Measurements from ENCODE around the gene ZGPAT.

ZGPAT gene

DNA sequence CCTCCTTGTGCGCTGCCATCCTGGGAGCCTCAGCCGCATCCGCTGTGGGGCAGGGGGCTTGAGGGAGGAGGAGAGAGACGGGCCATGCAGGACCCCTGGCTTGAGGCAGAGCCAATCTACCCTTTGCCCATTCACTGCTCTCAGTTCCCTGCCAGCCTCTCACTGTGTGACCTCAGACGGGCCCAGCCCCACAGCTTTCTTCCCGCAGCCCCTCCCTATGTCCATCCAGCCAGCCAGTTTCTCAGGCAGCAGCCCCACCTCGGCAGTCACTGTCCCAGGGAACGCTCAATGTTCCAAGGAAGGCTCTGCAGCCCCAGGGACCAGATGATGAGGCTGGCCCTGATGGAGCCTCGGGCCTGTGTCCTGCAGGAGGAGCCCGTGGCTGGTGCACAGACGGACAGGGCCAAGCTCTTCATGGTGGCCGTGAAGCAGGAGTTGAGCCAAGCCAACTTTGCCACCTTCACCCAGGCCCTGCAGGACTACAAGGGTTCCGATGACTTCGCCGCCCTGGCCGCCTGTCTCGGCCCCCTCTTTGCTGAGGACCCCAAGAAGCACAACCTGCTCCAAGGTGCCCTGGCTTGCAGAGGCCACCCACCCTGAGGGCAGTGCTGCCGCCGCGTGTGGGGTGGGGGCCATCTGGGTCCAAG, 15.3 kb upstream of the ZGPAT start:
- DNase-seq (ENCODE audit: low spot score): no peak

DNA sequence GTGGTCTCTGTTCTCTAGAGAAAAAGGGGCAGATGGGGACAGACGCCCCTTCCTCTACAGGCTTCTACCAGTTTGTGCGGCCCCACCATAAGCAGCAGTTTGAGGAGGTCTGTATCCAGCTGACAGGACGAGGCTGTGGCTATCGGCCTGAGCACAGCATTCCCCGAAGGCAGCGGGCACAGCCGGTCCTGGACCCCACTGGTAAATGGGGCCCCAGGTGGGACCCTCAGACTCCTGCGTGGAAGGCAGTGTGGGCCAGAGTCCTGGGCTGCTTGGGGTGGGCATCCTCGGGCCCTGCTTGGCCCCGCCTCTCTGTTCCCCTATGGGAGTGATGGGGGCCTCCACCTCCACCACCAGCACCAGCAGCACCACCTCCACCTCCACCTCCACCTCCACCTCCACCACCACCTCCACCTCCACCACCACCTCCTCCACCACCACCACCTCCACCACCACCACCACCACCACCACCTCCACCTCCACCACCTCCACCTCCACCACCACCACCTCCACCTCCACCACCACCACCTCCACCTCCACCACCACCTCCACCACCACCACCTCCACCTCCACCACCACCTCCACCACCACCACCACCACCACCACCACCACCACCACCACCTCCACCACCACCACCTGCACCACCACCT, 14.6 kb upstream of the ZGPAT start:
- no peak for DNase-seq (ENCODE audit: low spot score)

DNA sequence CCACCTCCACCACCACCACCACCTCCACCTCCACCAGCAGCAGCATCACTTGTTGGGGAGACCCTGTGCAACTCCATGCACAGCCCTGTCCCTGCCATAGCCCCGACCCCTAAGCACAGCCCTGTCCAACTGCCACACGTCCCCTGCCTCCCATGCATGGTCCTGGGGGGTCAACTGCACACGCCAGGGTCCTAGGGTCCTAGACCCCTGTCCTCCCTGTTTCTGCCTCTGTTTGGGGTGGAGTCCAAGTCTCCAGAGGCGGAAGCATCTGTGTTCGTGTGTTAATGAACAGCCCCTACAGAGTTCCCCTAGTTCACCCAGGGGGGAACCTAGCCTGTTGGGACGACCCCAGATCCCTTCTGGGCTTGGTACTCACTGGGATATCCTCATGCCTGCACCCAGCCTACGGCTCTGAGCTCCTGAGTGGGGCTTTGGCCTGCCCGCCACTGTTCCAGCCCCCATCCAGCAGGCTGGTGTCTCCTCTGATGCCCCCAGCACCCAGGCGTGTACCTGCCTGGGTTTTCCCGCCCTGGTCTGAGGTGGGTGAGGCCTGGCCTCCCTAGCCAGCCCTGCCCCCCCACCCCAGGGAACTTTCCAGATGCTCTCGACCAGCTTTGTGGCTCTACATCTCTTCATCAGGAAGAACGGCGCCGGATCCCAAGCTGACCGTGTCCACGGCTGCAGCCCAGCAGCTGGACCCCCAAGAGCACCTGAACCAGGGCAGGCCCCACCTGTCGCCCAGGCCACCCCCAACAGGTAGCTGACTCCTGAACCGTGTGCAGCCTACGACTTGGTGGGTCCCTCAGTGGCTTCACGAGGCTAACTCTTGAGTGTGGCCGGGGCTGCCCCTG, 13.9 kb upstream of the ZGPAT start:
- no peak for DNase-seq (ENCODE audit: low spot score)

DNA sequence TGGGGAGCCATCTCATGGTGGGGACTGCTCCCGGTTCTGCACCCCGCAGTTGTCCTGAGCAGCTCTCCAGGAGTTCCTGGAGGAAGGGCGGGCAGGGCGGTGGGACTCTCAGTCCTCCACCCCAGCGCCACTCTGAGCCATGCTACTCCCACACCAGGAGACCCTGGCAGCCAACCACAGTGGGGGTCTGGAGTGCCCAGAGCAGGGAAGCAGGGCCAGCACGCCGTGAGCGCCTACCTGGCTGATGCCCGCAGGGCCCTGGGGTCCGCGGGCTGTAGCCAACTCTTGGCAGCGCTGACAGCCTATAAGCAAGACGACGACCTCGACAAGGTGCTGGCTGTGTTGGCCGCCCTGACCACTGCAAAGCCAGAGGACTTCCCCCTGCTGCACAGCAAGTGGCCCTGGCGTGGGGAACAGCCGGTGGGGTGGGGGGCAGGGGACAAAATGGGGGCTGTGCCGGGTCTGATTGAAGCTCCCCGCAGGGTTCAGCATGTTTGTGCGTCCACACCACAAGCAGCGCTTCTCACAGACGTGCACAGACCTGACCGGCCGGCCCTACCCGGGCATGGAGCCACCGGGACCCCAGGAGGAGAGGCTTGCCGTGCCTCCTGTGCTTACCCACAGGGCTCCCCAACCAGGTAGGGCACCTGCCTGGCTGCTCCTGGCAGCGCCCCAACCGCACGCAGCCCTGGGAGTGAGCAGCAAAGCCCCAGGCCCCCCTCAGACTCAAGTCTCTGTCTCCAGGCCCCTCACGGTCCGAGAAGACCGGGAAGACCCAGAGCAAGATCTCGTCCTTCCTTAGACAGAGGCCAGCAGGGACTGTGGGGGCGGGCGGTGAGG, 13.0 kb upstream of the ZGPAT start:
- no peak for DNase-seq (ENCODE audit: low spot score)

DNA sequence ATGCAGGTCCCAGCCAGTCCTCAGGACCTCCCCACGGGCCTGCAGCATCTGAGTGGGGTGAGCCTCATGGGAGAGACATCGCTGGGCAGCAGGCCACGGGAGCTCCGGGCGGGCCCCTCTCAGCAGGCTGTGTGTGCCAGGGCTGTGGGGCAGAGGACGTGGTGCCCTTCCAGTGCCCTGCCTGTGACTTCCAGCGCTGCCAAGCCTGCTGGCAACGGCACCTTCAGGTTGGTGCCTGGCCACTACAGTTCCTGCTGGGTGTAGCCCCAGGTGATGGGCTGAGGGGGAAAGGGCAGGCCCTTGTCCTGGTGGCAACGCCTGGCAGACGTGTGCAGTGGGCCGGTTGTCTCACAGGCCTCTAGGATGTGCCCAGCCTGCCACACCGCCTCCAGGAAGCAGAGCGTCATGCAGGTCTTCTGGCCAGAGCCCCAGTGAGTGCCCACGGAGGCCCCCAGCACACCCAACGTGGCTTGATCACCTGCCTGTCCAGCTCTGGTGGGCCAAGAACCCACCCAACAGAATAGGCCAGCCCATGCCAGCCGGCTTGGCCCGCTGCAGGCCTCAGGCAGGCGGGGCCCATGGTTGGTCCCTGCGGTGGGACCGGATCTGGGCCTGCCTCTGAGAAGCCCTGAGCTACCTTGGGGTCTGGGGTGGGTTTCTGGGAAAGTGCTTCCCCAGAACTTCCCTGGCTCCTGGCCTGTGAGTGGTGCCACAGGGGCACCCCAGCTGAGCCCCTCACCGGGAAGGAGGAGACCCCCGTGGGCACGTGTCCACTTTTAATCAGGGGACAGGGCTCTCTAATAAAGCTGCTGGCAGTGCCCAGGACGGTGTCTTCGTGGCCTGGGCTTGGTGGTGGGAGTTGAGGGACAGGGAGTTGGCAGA, 12.2 kb upstream of the ZGPAT start:
- no peak for DNase-seq (ENCODE audit: low spot score)

DNA sequence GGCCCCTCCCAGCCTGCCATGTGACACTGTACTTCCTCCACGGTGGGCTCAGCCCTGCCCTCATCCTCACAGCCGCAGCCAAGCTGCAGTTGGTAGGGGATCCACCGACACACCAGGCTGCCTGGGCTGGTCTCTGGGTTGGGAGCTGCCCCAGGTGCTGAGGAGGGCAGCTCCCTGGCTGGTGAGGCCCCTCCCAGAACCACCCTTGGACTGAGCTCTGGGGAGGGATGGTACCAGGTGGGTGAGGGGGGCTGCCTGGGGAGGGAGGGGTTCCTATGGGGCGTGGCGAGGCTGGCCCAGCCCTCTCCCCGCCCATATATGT, 11.6 kb upstream of the ZGPAT start:
- DNase-seq (ENCODE audit: low spot score): no peak

DNA sequence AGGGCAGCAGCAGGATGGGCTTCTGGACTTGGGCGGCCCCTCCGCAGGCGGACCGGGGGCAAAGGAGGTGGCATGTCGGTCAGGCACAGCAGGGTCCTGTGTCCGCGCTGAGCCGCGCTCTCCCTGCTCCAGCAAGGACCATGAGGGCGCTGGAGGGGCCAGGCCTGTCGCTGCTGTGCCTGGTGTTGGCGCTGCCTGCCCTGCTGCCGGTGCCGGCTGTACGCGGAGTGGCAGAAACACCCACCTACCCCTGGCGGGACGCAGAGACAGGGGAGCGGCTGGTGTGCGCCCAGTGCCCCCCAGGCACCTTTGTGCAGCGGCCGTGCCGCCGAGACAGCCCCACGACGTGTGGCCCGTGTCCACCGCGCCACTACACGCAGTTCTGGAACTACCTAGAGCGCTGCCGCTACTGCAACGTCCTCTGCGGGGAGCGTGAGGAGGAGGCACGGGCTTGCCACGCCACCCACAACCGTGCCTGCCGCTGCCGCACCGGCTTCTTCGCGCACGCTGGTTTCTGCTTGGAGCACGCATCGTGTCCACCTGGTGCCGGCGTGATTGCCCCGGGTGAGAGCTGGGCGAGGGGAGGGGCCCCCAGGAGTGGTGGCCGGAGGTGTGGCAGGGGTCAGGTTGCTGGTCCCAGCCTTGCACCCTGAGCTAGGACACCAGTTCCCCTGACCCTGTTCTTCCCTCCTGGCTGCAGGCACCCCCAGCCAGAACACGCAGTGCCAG, 11.0 kb upstream of the ZGPAT start, which contains the start of gene TNFRSF6B:
TSS of gene TNFRSF6B (plus strand) at position 25 of the 729 bp plus-strand sequence. CDS start at position 141, 116 bp downstream.
- no peak for DNase-seq (ENCODE audit: low spot score)

DNA sequence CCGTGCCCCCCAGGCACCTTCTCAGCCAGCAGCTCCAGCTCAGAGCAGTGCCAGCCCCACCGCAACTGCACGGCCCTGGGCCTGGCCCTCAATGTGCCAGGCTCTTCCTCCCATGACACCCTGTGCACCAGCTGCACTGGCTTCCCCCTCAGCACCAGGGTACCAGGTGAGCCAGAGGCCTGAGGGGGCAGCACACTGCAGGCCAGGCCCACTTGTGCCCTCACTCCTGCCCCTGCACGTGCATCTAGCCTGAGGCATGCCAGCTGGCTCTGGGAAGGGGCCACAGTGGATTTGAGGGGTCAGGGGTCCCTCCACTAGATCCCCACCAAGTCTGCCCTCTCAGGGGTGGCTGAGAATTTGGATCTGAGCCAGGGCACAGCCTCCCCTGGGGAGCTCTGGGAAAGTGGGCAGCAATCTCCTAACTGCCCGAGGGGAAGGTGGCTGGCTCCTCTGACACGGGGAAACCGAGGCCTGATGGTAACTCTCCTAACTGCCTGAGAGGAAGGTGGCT, 10.4 kb upstream of the ZGPAT start:
- no peak for DNase-seq (ENCODE audit: low spot score)

DNA sequence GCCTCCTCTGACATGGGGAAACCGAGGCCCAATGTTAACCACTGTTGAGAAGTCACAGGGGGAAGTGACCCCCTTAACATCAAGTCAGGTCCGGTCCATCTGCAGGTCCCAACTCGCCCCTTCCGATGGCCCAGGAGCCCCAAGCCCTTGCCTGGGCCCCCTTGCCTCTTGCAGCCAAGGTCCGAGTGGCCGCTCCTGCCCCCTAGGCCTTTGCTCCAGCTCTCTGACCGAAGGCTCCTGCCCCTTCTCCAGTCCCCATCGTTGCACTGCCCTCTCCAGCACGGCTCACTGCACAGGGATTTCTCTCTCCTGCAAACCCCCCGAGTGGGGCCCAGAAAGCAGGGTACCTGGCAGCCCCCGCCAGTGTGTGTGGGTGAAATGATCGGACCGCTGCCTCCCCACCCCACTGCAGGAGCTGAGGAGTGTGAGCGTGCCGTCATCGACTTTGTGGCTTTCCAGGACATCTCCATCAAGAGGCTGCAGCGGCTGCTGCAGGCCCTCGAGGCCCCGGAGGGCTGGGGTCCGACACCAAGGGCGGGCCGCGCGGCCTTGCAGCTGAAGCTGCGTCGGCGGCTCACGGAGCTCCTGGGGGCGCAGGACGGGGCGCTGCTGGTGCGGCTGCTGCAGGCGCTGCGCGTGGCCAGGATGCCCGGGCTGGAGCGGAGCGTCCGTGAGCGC, 9.8 kb upstream of the ZGPAT start:
- no peak for DNase-seq (ENCODE audit: low spot score)

DNA sequence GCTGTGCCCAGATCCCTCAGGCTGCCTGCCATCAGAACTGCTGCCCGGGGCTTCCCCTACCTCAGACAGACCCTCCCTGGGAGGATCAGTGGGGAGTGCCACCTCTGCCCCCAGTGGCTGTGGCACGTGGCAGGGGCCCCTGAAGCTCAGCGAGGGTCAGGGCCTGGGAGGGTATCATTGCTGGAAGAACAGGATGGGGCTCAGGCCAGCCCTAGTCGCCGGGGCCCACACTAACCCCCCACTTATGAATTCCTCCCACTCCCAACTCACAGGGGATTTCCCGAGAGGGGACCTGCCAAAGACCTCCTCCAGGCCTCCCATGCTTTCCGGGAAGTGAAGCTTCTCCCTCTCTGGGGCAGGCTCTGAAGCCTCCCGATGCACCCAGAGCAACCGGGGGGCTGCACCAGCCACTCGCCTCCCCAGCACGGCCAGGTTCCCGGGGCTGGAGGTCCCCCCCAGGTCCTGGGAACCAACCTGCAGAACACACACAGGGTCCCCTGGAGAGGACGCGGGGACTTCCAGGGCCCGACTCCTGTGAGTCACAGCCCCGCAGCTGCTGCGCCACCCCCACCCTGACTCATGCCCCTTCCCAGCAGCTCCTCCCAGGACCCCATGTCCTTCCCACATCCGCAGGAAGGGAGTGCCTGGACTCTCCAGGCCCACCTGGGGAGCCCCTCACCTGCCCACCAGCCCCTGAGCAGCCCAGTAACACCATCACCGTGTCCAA, 8.9 kb upstream of the ZGPAT start:
- DNase-seq (ENCODE audit: low spot score): no peak

DNA sequence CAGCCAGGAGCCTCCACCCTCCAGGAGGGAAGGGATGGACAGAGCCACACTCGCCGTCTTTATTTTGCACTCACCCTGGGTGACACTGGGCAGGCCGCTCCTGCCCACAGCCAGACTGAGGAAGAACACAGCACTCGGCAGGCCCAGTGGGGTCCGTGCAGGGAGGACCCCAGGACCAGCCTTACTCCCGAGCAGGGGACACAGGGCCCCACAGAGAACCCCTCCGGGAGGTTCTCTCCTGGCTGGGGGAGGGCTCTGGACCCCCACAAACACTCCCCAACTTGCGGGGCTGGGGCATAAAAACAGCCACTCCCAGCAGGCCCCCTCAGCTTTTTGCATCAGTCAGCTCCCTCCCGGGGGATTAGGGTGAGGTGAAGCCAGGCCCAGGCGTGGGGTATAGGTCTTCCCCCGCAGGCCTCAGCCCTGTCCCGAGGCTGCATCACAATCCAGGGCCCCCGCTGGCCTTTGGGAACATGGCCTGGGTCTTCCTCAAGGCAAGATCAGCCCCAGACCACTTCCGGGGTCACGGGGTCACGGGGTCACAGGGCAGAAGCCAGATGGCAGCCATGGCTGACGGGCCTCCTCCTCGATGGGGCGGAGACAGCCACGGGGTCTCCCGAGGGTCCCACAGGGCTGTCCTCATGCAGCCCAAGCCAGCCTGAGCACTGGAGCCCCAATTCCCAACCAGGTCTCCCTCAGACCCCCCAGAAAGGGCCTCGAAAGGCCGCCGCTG, 8.2 kb upstream of the ZGPAT start:
- DNase-seq (ENCODE audit: low spot score): no peak

DNA sequence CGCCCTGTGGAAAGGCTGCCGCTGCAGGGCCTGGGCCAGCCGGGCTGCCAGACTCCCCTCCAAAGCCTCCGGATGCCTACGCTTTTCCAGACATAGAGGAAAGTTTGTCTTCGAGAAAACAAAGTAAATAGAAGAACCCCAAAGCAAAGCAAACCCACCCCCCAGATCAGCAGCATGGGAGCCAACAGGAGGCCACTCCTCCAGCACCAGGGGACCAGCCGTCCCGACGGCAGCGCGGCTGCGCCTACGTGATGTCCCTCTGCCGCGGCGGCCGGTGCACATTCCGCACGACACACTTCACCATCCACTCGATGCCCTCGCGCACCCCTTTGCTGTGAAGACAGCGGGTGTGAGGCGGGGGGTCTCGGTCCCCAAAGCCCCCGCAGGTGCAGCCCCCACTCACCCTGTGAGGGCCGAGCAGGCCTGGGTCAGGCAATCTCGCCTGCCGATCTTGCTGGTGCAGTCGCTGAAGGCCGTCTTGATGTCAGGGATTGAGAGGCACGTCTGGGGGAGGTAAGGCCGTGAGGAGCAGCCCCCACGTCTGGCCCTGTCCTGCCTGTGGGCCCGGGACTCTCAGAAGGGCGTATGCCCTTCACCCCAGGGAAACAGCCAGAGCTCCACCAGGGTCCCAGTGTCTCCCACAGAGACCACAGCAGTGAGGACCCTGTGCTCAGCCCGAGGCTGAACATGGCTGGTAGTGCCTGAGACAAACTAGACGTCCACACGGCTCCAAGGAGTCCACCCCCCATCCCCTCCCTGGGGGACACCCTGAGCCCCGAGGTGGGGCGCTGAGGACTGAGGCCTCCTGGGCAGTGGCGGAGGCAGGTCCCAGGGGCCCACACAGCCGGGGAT, 7.4 kb upstream of the ZGPAT start:
- no peak for DNase-seq (ENCODE audit: low spot score)

DNA sequence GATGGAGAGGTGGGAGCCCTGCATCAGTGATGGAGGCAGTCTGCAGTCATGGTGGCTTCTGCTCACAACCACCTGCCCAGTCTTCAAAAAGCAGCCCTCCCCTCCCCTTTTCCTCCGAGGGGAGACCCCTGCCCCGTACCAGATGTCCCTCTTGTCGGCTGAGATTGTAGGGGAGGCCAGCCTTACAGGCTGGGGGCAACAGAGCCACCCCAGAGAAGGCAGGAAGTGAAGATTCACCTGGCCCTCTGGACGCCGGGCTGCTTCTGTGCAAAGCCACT, 6.8 kb upstream of the ZGPAT start:
- DNase-seq (ENCODE audit: low spot score): no peak

DNA sequence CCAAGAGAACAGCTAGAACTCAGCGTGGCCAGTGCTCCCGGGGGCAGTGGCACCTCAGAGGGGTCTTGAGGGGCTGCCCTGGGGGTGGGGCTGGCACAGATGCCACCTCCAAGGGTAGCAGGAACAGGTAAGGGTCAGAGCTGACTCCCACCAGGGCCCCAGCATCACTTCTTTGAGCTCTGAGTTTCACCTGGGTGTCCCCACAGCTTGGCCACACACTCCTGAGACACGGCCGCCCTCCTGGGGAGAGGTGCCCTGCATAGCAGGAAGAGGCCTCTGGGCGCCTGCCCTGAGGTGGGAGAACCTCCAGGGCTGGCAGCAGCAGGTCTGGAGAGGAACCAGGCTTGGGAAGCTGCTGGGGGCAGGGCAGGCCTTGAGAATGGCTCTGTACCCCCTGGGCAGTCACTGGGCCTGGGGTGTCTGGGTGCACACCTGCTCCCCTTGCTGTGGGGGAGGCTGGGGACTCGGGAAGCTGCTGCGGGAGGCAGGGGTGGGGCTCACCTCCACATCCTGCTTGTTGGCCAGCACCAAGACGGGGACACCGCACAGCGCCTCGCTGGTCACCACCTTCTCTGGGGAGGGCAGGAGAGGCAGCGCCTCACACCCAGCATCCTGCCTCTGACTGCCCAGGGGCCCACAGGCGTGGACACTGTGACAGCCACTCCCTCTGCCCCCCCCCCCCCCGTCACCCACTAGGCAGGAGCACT, 6.4 kb upstream of the ZGPAT start:
- no peak for DNase-seq (ENCODE audit: low spot score)

DNA sequence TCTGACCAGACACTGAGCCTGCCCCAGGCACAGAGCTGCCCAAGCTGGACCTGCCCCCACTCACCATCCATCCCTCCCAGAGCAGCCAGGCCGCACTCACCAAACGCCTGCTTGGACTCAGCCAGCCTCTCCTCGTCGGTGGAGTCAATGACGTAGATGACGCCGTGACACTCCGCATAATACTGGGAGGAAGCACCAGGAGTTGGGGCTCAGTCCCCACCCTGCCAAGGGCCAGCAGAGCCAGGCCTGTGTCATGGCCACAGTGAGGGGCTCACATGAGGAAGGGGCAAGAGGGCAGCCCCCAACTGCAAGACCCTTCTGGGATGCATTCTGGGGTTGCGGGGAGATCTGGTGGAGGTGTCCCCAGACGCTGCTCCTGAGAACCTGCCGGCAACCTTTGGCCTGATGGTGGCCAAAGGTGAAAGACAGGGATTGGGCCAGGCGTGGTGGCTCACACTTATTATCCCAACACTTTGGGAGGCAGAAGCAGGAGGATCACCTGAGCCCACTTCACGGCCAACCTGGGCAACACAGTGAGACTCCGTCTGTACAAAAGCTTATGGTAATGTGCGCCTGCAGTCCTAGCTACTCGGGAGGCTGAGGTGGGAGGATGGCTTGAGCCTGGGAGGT, 5.7 kb upstream of the ZGPAT start:
- DNase-seq (ENCODE audit: low spot score): no peak

DNA sequence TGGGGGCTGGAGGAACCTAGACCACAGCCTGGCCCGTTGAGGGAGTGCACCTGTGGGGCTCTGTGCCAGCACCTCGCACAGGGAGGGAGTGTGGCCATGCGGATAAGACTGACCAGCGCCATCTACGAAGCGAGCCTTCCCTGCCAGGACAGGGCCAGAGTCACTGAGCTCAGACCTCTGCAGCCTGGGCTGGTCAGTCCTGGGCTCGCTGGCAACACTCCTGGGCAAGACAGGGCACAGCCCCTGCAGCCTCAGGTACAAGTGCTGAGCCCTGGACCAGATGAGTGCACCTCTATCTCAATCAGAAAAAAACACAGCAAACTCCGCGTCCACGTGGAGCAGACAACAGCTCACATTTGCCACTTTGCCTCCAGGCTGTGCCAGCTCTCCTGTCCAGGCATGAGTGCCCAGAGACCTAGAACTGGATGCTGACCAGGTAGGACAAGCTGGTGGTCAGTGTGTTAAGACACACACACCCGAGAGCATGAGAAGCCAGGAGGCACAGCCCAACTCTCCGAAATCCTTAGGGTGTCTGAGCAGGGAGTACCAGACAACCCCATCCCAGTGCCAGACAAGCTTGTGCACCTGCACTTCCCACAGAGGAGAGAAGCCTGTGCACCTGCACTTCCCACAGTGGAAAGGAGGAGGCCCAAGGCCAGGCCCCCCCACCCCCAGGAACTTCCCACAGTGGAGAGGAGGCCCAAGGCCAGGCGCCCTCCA, 4.9 kb upstream of the ZGPAT start:
- DNase-seq (ENCODE audit: low spot score): no peak
